Measurements from ENCODE around the gene HTATIP2. TPM values are rescaled to one million over a fixed set of nuclear protein-coding genes. Genes with fewer than 3 reads are reported as not detected.

Gene HTATIP2
- total RNA-seq, 1 donor from 2014 or later: 51.5 TPM

GRCh38 chr11:20407344-20407743 is 43.8 kb downstream of the HTATIP2 start:
- H3K27me3 ChIP-seq (ENCODE audit: control insufficient read depth, insufficient read depth, low read length): no peaks in the 10 kb centered on the region
- H3K4me3 ChIP-seq (ENCODE audit: low read depth, low read length): no peak overlapping the region
- no peak for DNase-seq (ENCODE audit: low read depth)
- H3K36me3 ChIP-seq (ENCODE audit: control insufficient read depth, insufficient read depth, low read length): no peaks in the 10 kb centered on the region
- TF ChIP-seq CTCF (IDR thresholded peaks at IDR 0.05; ENCODE audit: insufficient read depth, low read length, poor library complexity, severe bottlenecking): no peak

- Histone ChIP-seq H3K4me3 (ENCODE audit: low read depth, low read length) (no peak overlapping the region), H3K27me3 (ENCODE audit: control insufficient read depth, insufficient read depth, low read length) (no peaks in the 10 kb centered on the region), H3K36me3 (ENCODE audit: control insufficient read depth, insufficient read depth, low read length) (no peaks in the 10 kb centered on the region)
- no peak for TF ChIP-seq CTCF (IDR thresholded peaks at IDR 0.05; ENCODE audit: insufficient read depth, low read length, poor library complexity, severe bottlenecking)
- DNase-seq (ENCODE audit: low read depth): no peak
Measured at GRCh38 chr11:20415432-20415831, 51.9 kb downstream of the HTATIP2 start.

DNA sequence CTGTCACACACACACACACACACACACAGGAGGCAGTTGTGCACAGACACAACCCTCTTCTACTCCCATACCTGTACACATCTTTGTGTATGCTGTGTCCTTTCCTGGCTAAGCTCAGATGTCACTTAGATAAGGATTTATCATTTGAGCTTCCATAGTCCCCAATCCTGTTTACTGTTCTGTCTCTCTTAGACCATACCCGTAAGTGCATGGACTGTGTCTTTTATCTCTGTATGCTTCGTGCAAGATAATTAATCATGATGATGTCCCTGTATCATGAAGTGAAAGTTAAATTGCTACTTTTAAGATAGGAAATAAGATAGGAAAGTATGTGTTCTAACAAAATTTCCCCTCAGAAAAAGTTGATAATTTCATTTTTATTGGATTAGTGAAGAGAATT is 54.3 kb downstream of the HTATIP2 start:
- DNase-seq (ENCODE audit: low read depth): no peak
- TF ChIP-seq CTCF (IDR thresholded peaks at IDR 0.05; ENCODE audit: insufficient read depth, low read length, poor library complexity, severe bottlenecking): no peak
- H3K36me3 ChIP-seq (ENCODE audit: control insufficient read depth, insufficient read depth, low read length): no peaks in the 10 kb centered on the region

DNA sequence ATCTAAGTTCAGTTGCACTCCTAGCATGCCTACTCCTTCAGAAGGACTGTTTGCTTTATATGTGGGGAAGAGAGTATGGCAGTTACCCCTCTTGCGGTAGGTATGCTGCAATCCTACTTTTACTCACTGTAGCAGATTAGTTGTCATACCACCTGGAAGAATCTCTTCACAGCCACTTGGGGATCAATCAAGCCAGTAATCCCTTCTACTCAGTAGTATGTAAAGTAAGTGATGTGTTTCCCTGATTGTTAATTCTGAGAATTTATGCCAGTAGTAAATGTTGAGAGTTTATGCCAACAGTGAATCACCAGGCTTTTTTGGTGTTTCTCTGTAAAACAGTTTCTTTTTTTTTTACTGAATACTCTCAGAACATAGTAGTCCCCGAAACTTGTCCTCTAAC is 58.4 kb downstream of the HTATIP2 start:
- H3K27me3 ChIP-seq (ENCODE audit: control insufficient read depth, insufficient read depth, low read length): no peaks in the 10 kb centered on the region
- H3K36me3 ChIP-seq (ENCODE audit: control insufficient read depth, insufficient read depth, low read length): no peaks in the 10 kb centered on the region
- no peak overlapping the region for H3K4me3 ChIP-seq (ENCODE audit: low read depth, low read length)
- DNase-seq (ENCODE audit: low read depth): no peak
- no peak for TF ChIP-seq CTCF (IDR thresholded peaks at IDR 0.05; ENCODE audit: insufficient read depth, low read length, poor library complexity, severe bottlenecking)

More for the DNA sequence above, 54.3 kb downstream of the HTATIP2 start:
- Histone ChIP-seq H3K27me3 (ENCODE audit: control insufficient read depth, insufficient read depth, low read length) (no peaks in the 10 kb centered on the region), H3K4me3 (ENCODE audit: low read depth, low read length) (no peak overlapping the region)

GRCh38 chr11:20429216-20429615 is 65.7 kb downstream of the HTATIP2 start:
- TF ChIP-seq CTCF (IDR thresholded peaks at IDR 0.05; ENCODE audit: insufficient read depth, low read length, poor library complexity, severe bottlenecking): no peak
- DNase-seq (ENCODE audit: low read depth): no peak
- Histone ChIP-seq H3K4me3 (ENCODE audit: low read depth, low read length) (no peak overlapping the region), H3K36me3 (ENCODE audit: control insufficient read depth, insufficient read depth, low read length) (no peaks in the 10 kb centered on the region), H3K27me3 (ENCODE audit: control insufficient read depth, insufficient read depth, low read length) (no peaks in the 10 kb centered on the region)

Other genes starting within 250 kb of the HTATIP2 start
- gene DBX1, start 203.2 kb upstream of the HTATIP2 start, total RNA-seq: not detected in 2 replicates
- 13.9 and 15.0 TPM in 2 replicates for gene PRMT3, start 24.0 kb downstream of the HTATIP2 start, total RNA-seq
- gene SLC6A5, start 235.9 kb downstream of the HTATIP2 start, total RNA-seq: not detected in 2 replicates